HG03045 (cell line): ENCODE data around the gene AUH.

ENCODE experiments used
- ATAC-seq: cut with Tn5 transposase; IDR thresholded peaks from one replicate; pipeline ENCODE4 v1.9.1; 2021; ENCODE audit warnings: mild to moderate bottlenecking, moderate library complexity; ENCODE audit not compliant: unreplicated experiment

AUH gene

DNA sequence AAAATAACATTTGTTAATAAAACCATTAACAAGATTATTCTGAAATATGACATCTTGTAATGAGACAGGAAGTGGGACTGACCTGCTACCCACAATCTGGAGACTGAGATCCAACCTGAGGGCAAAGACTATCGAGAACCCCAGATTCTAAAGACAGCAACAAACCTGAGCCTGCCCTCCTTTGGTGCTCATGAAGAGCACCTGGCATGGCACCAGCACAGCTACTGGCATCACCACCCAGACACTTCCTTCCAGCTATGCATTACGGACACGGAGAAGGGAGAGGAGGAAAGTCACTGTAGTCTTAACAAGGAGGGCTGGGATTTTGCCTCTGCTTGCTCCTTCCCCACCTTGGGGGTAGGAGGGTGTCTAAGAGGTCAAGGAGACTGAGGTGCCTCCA lies 105.5 kb downstream of the AUH start:
- no peak for ATAC-seq

DNA sequence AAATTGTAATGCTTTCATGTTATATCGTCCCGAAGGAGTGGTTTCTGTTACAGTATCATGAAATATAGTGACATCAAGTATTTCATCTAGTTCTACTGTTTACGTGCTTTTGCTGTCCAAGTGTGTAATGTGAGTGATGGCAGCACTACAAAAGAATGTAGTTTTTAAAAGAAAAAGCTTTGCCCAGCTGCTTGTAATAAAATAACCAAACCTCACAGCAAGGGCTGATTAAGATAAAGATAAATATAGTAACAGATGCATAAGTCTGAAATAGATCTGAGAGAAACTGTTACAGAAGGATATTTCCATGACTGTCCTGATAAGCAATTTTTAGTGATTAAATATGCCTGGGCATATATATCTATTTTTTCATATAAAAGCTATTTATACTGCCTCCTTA lies 106.4 kb downstream of the AUH start:
- no peak for ATAC-seq

DNA sequence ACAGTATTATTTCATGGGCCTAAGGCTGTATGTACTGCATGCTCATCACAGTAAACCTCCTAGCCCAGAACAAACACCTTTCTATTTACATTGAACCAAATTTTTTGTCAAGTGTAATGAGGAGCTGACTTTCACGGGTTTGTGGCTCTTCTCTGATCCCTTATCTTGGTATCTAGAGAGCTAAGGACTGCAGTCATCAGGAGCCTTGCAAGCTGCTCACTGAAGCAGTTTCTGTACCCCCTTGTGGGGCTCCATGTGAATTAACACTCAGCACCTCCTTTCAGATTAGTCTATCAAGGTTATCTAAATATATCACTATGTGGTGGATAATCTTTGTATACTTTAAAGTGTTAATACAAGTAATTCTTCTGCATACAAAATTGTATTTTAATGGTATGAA lies 108.2 kb downstream of the AUH start:
- ATAC-seq: no peak

DNA sequence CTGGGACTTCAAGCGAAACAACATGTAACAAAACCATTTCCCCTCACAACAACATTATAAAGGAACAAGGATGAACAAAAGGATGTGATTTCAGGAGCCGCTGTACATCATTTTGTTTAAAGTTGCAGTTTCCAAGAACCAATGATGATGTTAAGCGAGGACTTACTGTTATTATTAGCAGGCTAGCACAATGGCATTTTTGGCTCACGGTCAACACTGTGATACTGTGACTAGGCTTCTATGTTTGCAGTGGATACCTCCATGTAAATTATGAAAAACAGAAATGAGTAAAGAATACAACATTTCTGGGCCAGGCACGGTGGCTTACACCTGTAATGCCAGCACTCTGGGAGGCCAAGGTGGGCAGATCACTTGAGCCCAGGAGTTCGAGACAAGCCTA lies 113.0 kb downstream of the AUH start:
- no peak for ATAC-seq

DNA sequence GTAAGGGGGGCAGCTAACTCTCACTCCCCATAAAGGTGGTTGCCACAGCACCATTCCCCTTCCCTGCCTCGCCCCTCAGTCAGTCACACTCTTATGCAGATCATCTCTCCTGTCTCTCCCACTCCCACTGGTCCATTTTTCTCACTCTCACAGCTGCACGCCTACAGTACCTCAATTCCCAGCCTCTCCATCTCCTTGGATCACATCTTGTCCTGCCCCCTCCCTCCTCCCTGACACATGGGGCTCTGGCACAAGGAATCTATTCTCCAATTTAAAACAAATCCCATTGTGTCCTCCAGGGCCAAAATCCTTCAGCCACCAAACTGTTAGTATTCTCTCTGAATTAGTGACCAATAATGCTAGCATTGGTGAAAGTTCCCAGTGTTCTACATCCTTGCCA lies 114.4 kb downstream of the AUH start:
- no peak for ATAC-seq

DNA sequence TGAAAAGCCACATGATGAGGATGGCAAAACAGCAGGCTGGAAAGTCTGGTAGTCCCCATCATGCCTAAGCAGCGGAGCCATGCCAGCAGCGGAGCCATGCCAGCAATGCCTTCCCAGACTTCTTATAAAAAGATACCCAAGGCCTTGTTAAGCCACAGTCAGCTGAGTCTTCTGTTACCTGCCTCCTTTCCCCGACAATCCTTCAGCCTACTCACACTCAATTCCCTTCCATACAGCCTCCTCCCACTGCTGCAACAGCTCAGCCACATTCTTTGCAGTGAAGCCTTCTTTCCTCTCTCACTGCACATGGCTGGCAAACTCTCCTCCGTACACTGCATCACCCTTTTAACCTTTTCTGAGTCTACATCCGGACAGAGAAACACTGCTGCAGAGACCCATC lies 114.9 kb downstream of the AUH start:
- no peak for ATAC-seq

DNA sequence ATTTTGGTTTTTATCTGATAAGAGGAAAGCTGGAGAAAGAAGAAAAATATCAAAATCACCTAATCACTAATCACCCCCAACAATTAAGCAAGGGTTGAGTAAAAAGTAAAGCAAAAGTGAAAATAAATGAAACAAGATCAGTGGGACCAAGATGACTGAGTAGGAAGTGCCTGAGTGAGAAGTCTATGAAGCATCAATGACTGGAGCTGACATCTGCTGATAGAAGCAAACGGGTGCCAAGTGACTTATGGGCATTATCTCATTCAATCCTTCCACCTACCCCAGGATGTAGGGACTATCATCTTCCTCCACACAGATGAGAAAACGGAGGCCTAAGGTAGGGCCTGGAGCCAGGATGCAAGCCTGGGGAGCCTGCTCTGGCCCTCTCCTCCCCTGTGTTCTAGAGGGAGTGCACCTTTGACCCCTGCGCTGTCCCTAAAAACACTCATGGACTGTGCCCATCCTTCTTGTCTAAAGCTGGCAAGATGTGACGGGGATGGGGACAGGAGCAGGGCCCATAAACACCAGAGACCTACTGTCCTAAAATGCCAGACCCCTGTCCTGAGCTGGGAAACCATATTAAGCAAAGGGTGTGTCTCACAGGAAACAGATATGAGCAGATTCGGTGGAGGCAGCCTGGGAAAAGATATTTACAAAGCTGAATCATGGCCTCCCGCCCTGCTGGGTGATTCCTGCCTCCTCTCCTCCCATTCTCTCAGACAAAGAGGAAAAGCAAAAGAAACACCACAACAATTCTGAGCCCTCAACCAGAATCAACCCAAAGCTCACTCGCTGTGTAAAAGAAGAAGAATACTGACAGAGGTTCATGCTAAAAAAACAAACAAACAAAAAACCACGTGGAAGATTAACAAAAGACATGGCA lies 116.0 kb downstream of the AUH start:
- ATAC-seq: no peak

DNA sequence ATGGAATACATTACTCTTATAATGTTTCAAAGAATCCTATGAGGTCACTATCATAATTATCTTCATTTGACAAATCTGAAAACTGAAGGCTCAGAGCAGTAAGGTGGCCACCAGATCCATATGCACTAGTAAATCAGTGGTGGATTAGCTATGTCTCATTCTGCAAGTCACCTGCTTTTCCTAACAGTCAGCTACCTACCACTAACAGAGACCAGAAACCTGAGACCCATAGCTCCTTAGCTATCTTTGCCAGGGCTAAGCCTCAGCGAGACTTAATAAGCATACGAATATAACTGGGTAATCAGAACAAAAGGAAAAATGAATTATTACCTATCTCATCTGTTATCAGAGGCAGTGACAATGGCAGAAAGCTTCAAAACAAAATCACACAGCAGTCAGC lies 118.7 kb downstream of the AUH start:
- ATAC-seq: no peak

DNA sequence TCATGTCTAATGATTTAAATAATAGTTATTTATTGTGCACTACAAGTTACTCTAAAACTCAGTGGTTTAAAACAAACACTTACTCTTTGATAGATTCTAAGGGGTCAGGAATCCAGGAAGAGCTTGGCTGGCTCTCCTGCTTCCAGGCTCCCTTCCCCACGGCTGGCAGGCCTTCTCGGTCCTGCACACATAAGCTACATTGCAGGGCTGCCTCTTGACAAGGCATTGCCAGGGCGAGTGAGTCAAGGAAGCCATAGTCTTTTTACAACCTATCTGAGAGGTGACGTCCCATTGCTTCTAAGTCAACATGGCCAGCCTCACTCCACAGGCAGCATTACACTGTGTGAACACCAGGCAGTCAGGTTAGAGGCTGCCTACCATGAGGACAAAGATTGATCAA lies 119.8 kb downstream of the AUH start:
- ATAC-seq: no peak

DNA sequence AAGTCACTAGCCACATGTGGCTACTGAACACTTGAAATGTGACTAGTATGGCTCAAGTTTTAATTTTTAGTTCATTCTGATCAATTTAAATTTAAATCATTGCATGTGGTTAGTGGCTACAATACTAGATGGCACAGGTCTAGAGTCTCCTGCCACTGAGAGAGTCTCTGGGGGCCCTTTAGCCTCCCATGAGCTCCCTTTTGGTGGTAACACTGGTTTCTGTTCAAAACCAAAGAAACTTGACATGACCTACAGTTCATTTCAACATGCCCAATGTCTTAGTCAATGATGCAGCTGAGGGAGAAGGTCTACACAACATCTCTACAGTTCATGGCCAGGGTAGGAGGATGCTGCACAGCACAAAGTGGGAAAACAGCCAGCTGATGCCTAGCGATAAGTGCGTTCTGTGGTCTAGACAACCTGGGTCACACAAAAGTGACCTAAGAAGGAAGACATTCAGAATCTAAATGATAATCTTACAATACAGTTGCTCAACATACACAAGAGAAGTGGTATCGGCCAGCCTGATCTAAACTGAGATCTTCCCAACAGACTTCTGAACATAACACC lies 121.0 kb downstream of the AUH start:
- no peak for ATAC-seq

DNA sequence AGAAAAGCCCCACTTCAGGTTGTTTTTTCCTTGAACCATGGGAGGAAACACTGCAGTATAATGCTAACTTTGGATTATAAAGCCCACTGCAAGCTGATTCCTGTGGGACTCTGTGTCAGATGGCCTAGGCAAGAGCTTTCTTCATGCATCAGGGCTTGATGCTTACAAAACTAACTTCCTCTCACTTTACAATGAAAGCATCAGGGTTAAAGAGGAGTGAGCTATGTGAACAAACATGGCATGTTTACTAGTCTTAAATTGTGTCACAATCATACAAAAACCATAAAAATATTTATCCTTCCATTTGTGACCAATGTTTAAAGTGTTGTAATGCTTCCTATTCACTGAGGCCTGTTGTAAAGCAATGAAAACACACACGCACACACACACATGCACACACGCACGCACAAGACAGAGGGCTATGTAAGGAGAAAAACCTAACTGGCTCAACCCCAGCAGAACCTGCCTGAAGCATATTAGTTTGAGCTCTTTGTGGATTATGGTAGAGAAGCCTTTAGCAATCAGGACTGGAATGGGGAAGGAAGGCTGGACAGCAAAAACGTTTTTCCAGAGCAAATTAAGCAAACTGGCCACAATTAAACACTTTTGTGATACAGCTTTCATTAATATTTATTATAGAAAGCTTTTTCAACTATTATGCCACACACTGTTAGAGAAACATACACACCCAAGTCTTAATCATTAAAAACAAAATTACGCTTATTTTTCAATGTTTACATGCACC lies 122.2 kb downstream of the AUH start:
- ATAC-seq: no peak

DNA sequence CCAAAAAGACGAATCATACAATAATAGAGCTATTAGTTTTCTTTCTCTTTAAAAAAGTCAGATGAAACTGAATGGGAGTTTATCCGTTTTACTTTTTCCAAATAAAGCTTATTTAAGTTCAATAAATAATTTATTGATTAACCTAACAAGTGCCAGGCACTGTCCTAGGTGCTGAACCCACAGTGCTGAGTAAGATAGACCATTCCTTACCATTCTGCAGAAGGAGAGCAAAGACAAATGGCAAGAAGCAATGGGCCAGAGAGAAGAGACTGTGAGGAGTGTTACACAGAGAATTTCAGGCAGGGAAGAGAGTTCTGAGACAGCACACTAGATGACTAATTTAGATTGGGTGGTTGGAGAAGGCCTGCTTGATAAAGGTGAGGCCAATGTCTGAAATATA lies 127.2 kb downstream of the AUH start:
- no peak for ATAC-seq

DNA sequence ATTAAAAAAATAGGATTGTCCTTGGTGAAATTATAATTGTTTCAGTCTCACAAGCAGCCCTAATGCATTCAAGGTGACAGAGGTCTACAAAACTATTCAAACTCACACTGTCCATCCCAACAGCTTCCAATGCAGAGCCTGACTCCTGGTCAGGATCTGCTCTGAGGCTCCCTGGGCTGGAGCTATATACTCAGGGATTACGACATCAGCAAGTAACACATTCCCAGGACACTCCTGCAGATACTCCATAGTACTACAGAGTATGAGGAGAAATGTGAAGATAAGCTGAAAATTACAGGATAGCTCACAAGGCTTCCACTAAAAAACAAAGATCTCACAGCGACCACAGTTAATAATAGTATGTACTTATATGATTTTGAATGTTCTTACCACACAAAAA lies 130.1 kb downstream of the AUH start:
- ATAC-seq: no peak

DNA sequence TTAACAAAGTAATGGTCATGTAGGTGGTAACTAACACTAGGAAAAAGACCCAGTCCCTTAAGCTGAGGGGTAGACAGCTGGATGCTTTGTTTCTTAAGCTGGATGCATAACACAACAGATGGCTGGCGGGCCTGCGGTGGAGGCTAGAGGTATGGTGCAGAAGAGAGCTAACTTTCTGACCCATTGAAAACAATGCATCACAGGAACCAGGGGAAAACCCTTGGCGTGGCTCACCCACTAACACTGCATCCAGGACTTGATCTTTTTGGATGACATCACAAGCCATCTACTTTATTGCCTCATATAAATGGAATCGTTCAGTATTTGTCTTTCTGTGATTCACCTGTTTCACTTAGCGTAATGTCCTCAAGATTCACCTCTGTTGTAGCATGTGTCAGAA lies 138.7 kb downstream of the AUH start:
- no peak for ATAC-seq

DNA sequence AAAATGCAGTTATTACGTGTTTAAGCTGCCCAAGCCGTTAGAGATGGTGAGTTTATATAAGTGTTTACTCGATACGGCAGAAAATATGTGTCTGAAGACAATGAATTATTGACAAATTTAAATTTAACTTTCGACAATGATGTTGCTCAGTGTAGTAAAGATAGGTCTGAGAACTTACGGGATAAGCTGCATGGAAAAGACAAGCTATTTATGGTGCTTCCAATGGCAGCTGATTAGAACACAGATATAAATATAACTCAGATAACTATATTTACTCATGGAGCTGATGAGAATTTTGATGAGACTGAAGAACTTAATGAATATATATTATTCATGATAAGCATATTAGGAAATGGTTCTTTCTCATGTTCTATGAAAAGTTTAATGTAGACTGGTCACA lies 139.3 kb downstream of the AUH start:
- ATAC-seq: no peak

DNA sequence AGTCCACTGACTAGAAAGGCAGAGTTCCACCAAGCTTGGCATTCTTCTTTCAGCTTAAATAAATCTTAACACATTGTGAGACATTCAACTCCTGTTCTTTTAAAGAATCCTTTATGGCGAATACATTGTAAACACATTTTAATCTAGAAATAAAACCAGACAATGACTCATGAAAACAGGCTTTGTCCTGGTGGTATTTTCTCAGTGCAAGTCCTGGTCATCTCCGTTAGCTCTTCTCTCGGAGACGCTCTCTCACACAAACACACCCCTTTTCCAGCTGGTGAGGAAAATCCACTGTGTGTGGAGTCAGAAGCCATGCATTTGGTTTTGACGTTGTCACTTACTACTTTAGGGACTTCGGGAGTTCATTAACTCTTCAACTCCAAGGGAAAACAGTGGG lies 140.4 kb downstream of the AUH start:
- ATAC-seq: no peak

DNA sequence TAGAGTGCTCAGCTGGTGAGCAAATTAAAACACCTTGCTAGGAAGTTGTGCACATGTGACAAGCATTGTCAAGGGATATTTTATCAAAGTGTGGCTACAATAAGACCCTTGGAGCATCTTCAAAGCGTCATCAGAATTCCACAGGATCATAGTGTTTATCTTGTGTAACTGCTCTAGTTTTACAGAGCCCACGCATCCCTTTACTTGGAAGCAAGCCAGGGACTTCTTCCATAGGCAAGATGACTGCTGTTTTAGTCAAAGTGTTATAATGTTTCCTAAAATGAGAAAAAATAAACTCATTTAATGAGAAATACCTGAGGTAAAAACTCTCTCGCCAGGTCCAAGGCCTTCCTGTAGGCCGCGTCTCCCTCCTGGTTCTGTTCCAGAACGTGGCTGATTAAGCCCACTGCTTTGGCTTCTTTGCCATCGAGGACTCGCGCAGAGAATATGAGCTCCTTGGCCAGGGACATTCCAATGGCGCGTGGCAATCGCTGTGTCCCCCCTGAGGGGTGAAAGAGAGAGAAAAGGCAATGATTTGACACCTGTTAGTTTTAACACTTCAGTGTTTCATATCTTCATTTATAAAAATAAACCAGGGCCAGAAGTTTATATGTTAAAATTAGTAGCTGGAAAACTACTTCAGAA lies 141.1 kb downstream of the AUH start:
- no peak for ATAC-seq

DNA sequence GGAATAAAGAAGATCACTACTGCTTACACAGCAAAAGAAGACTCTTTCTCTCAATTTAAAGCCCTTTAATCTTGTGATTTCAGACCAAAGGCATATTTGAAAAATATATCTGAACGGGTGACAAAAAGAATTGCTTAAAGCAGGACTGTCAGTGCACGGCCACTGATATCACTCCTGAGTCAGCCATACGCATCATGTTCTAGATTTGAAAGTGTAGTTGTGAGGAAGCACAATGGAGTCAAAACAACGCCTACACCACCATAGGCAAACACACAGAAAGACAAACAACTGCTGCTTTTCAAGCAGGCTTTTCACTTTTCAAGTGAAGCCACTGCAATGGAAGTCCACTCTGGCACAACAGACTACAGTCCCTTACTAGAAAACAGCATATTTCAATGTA lies 141.7 kb downstream of the AUH start:
- ATAC-seq: no peak

DNA sequence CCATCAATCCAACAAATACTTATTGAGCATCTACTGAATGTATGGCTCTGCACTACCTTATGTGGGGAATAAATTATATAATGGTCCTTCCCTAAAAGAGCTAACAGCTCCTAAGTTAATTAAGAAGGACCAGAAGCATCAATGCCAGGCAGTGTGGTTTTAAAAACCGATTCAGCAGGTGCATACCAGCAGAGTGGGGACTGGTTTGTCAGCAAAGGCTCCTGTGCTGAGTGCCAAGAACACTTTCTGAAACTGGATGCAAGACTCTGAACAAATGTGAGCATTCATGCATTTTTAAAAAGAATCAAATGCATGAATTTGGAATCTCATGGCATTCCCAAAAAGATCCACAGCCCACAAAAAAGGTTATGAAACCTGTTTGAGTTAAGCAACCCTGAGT lies 142.2 kb downstream of the AUH start:
- ATAC-seq: no peak

DNA sequence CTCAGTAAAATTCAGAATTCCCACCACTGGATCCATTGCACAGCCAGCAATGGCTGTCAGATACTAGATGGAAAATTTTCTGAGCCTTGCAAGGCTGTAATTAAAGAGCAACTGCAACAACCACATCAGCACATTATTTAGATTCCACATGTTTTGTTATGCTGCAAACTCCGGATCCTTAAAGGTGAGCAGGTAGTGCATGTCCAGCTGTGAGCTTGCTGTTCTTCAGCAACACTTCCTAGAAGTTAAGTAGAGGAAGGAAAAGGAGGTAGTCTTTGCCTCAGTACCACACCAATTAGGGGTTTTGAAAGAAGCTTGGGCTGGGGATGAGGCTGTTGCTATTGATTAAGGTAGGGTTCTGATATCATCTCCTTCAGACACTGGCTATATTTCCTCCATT lies 144.3 kb downstream of the AUH start:
- no peak for ATAC-seq

DNA sequence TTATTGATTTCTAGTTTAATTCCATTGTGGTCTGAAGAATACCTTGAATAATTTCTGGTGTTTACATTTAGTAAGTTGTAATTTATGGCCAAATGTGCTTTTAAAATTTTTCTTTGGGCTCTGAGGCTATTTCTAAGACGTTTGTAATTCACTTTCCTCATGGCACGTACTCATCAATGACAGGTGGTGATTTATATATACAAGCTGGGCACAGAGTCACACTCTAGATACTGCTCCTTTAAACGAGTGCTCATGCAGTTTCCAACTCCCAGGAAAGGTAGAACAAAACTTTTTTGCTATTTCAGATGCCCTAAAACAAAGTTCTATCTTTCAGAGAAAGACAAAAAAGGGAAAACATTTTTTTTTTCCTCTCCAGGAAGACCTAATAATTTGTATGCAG lies 146.9 kb downstream of the AUH start:
- no peak for ATAC-seq

DNA sequence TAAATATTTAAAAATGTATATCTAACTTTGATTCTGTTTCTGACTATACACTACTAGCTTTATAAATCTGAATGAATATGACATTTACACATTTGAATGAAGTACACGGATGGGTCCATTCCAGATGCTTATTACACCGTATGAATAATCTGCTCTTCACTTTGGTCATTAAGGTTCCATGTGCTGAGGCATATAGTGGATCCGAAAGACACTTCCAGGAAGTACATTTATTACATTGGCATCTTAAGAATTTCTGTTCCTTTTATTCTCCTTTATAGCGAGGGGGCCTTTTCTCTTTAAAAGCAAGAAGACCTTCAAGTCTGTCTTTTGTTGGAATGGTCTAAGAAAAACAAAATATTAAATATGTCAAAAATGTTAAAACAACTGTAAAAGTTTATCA lies 147.6 kb downstream of the AUH start:
- no peak for ATAC-seq
